ENCODE measurements around the gene ZNF358. TPM values are rescaled to one million over a fixed set of nuclear protein-coding genes. Genes with fewer than 3 reads are reported as not detected.

ZNF358 gene
- total and polyA plus RNA-seq, 10 of the 15 experiments (the other 5 are each of a cell fraction or from before 2014, with no cell fraction given): 0.09 to 6.3 (median 1.9) TPM; not detected in 1

- ATAC-seq: no peak
- ChIA-PET POLR2A (no interaction called here), RAD21 (ENCODE audit: unreplicated experiment) (no interaction called here), SMC1A (ENCODE audit: uncharacterized antibody, unreplicated experiment) (no interaction called here), CTCF (interaction anchor here (0.6 to 1.1 kb wide), 2 partner anchors 188 to 245 kb away, joined by 3 read pairs; no protein-coding TSS in a partner anchor)
- 92% methylated on average over 28 of the region's 28 CpGs for WGBS (ENCODE audit: insufficient coverage, insufficient replicate concordance, low lambda C conversion rate, missing lambda C conversion rate)
- Histone ChIP-seq H3K79me2 (ENCODE audit: control insufficient read depth, insufficient read depth, low read length) (no peaks in the 10 kb centered on the region), H3K9ac (ENCODE audit: control insufficient read depth, insufficient read depth, low read length) (no peak overlapping the region), H3K36me3 (ENCODE audit: control insufficient read depth in 2 of 2, insufficient read depth in 2 of 2, low read length in 1 of 2) (peaks cover 11 to 16% of the 10 kb centered on the region in 2 experiments), H3K4me1 (ENCODE audit: control insufficient read depth, insufficient read depth, low read length) (no peaks in the 10 kb centered on the region; the same call in 1 of the 2 replicates), H3K4me3 (no peak overlapping the region), H2AFZ (ENCODE audit: control insufficient read depth, low read depth, low read length) (no peak overlapping the region), H3K27ac (ENCODE audit: control insufficient read depth, insufficient read depth) (no peak overlapping the region), H3K9me3 (replicated peaks; ENCODE audit: control insufficient read depth, insufficient read depth, low read length) (no peaks in the 10 kb centered on the region), H4K20me1 (ENCODE audit: control insufficient read depth, insufficient read depth) (no peaks in the 10 kb centered on the region), H3K27me3 (replicated peaks in 1 of 2; ENCODE audit: control insufficient read depth in 2 of 2, insufficient read depth in 2 of 2, low read length in 1 of 2) (no peaks in the 10 kb centered on the region), H3K4me2 (ENCODE audit: control insufficient read depth, insufficient read depth) (no peak overlapping the region)
- no TSS peak for BruUV-seq (replicated peaks)
- intact Hi-C loops (cut with micrococcal nuclease; ENCODE audit: unreplicated experiment): no loop called here
- TF ChIP-seq HCFC1 (IDR thresholded peaks at IDR 0.05; ENCODE audit: low read length): no peak
- no peak for TF ChIP-seq SMAD5 (IDR thresholded peaks at IDR 0.05; ENCODE audit: low read depth)
- TF ChIP-seq POLR2A (IDR thresholded peaks at IDR 0.05; ENCODE audit: low read depth, low read length): peak; percentile 40; the same call in 1 of the 2 replicates
- in situ Hi-C loops (cut with MboI): no loop called here
- FAIRE-seq: no peak
- no peak for DNase-seq (ENCODE audit: low read depth, low spot score)
Measured at GRCh38 chr19:7554565-7554964, 38.7 kb downstream of the ZNF358 start.

GRCh38 chr19:7554990-7555864 is 39.3 kb downstream of the ZNF358 start:
- ChIA-PET POLR2A (no interaction called here), SMC1A (ENCODE audit: uncharacterized antibody, unreplicated experiment) (no interaction called here), RAD21 (ENCODE audit: unreplicated experiment) (no interaction called here), CTCF (interaction anchor here (0.6 to 1.1 kb wide), 2 partner anchors 189 to 244 kb away, joined by 3 read pairs; no protein-coding TSS in a partner anchor)
- Histone ChIP-seq H3K9me3 (replicated peaks; ENCODE audit: control insufficient read depth, insufficient read depth, low read length) (no peaks in the 10 kb centered on the region; the same call in 2 of the 3 replicates), H3K79me2 (ENCODE audit: control insufficient read depth, insufficient read depth, low read length) (no peaks in the 10 kb centered on the region), H3K36me3 (ENCODE audit: control insufficient read depth in 2 of 2, insufficient read depth in 2 of 2, low read length in 1 of 2) (peaks cover 11 to 13% of the 10 kb centered on the region in 2 experiments), H3K4me3 (no peak overlapping the region), H4K20me1 (ENCODE audit: control insufficient read depth, insufficient read depth) (no peaks in the 10 kb centered on the region), H2AFZ (ENCODE audit: control insufficient read depth, low read depth, low read length) (no peak overlapping the region), H3K27ac (ENCODE audit: control insufficient read depth, insufficient read depth) (no peak overlapping the region), H3K9ac (ENCODE audit: control insufficient read depth, insufficient read depth, low read length) (no peak overlapping the region), H3K27me3 (replicated peaks in 1 of 2; ENCODE audit: control insufficient read depth in 2 of 2, insufficient read depth in 2 of 2, low read length in 1 of 2) (no peaks in the 10 kb centered on the region), H3K4me2 (ENCODE audit: control insufficient read depth, insufficient read depth) (no peak overlapping the region), H3K4me1 (ENCODE audit: control insufficient read depth, insufficient read depth, low read length) (no peaks in the 10 kb centered on the region; the same call in 1 of the 2 replicates)
- DNase-seq (ENCODE audit: low read depth, low spot score) (no peak), FAIRE-seq (no peak), ATAC-seq (no peak)
- intact Hi-C loops (cut with micrococcal nuclease; ENCODE audit: unreplicated experiment) (no loop called here), in situ Hi-C loops (cut with MboI) (no loop called here)
- BruUV-seq (replicated peaks): no TSS peak
- no peak for TF ChIP-seq MTA3 (IDR thresholded peaks at IDR 0.05; ENCODE audit: borderline replicate concordance, low read length)
- no peak for TF ChIP-seq SUPT20H (IDR thresholded peaks at IDR 0.05; ENCODE audit: borderline replicate concordance, control insufficient read depth, low read depth, low read length)
- TF ChIP-seq TCF12 (IDR thresholded peaks at IDR 0.05; ENCODE audit: low read depth, low read length): no peak
- over 99% methylated on average over 44 of the region's 62 CpGs for WGBS (ENCODE audit: insufficient coverage, insufficient replicate concordance, low lambda C conversion rate, missing lambda C conversion rate)

Measured in GM12878 (cell line).